HG03175 (cell line): Measurements from ENCODE around the gene TMCC1.
"Not testable (repeated sequence)": the region's sequence is repeated elsewhere in the genome, so short reads cannot be mapped to it uniquely, and the experiment has no call there.

Experiments
- ATAC-seq: cut with Tn5 transposase; IDR thresholded peaks from one replicate; pipeline ENCODE4 v1.9.1; 2021; ENCODE audit warnings: mild to moderate bottlenecking, moderate library complexity; ENCODE audit not compliant: unreplicated experiment

Gene TMCC1

DNA sequence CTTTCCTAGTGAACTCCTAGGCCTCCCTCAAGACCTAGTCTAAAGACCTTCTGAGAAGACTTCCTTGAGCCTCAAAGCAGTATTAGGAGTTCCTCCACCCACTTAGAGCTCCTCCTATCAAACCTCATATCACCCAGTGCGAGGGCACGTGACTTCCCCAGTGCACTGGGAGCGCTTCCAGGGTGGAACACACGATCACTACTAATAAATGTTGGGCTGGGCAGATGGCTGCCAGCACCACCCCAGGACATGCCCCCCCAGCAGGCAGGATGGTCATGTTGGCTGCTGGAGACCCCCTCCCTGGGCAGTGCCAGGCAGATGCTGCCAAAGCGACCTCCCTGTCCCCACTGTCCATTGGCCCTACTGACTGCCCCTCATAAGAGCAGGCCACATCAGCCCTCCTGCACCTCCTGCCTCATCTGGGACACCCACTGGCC is 278.6 kb downstream of the TMCC1 start:
- no peak for ATAC-seq

DNA sequence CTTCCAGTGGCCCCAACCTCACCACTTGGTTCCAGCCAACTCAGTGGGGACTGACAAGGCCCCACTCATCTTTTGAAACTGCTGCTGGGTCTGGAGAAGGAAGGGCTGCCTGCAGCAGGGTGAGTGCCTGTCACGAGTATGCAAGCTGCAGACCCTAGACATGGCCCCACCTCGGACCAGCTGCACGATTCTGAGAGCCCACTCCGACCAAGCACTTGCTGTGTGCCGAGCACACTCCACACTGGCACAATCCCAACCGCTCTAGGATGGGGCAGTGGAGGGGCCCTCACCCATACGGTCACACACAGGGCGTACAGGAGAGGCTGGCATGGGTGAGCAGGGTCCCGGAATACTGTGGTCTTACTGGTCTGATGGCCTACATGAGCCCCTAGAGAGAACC is 279.1 kb downstream of the TMCC1 start:
- ATAC-seq: no peak

DNA sequence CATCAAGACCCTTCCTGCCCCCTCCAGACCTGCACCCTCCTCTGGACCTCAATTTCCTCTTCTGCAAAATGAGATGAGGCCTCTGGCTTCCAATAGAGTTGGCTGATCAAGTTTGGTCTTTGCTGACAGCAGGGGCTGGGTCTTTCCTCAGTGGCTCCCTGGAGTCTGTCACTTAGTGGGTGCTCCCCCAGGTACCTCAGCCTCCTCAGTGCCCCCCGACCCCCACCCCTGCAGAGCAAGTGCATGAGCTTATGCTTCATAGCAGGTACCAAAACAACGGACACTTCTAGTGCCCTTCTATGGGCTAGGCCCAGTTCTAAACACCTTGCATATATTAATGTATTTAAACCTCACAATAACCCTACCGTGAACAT is 280.2 kb downstream of the TMCC1 start:
- ATAC-seq: no peak

DNA sequence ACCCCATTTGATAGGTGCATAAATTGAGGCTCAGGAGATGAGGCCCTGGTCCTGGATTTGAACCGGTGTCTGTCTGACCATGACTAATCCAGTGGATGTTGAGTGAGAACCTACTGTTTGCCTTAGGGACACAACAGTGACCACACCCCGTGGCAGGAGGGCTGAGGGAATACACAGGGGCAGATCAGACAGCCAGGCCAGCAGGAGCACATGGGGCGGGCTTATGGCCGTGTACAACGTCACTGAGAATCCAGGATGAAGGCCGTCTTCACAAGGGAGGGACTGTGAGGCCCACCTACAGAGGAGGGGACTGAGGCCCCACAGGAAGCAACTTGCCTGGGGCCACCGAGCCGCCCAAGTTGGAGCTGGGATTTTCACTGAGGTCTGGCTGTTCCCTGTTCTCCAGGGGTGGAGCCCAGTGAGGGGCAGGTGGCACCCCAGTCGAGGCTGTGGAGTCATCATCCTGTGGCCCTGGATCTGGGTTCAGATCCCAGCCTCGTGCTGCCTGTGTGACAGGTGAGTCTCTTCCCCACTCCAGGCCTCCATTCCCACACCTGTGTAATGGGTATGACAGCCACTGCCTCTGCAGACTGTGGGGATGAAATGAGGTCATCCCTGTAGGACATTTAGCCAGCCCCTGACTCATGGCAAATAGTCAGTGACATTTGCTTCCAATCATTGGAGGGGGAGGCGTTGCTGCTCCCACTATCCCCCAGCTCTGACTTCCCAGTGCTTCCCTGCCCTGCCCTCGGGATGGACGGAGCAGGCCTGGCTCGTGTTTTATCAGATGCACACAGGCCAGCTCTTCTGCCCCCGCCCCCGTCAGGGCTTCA is 280.8 kb downstream of the TMCC1 start:
- no peak for ATAC-seq

DNA sequence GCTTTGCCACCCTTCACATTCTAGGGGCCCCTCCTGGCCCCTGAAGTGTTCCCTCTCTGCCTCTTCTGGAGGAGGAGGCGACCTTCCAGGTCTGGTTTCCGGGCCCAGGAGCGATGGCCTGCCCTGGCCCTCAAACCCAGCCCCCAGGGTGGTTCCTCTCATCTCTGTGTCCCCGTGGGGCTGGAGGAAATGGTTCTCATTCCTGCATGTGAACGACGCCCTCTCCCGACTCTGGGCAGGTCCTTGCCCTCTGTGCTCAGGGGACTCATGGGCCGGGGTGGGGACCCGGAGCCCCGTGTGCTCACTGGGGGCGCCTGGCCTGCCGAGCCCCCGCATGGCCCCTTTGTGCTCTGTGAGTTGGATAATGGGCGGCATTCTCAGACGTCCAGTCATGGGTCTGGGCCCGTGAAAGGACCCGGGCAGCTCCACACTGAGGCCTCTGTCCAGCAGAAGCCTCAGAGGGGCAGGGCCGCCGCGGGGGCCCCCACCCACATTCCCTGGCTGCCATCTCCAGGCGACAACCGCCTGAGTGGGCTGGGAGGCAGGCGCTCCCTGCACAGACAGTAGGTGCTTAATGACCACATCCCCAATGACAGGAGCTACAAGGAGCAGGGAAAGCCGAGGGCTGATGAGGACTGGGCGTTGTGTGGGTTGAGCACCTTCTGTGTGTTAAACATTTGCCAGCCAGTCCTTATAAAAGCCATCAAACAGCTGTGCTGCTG is 281.5 kb downstream of the TMCC1 start:
- ATAC-seq: no peak

DNA sequence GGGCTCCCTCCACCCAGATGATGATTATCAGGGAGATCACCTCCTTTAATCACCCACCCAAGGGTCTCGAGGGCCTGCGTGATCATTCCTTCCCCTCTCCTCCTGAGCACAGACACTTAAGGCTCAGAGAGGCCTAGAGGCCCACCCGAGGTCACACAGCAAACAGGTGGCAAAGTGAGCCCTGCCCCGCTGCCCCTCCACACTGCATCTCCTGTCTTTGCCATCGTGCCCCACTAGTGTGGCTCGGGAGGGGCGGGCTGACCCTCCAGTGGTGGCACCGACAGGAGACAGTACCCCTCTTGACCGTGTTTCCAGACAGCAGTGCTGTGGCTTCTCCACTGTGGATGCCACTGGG is 282.1 kb downstream of the TMCC1 start:
- ATAC-seq: no peak

DNA sequence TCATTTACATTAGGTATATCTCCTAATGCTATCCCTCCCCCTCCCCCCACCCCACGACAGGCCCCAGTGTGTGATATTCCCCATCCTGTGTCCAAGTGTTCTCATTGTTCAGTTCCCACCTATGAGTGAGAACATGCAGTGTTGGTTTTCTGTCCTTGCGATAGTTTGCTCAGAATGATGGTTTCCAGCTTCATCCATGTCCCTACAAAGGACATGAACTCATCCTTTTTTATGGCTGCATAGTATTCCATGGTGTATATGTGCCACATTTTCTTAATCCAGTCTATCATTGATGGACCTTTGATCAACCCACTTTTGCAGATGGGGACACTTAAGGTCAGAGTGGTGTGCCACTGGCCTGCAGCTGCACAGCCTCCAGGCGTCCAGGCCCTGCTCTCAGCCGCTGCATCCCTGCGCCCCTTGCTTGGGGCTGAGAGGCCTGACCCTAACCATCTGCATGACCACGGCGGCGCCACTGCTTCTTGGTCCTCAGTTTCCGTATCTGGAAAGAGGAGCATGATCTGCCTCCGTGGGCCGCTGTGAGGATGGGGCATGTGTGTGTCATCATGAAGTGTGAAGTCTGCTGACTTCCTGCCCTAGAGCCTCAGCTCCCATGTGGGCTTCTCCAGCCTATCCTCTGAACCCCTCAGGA is 282.6 kb downstream of the TMCC1 start:
- ATAC-seq: not testable (repeated sequence)

DNA sequence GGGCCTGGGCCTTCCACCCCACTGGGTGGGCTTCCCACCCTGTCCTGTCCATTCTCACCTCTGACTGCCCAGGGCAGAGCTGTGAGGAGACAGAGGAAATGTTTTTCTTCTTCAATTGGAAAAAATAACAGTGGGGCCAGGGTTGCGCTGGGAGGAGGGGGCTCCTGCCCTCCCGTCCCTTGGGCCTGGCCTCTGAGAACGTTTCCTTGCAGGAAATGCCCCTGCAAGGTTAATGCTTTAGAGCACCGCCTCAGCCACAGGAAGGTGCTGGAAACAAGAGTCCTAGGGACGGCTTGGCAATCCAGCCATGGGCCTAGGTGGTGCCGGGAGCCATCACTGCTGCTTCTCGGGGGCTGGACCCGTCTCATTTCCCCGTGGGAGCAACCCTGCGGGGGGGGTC is 283.2 kb downstream of the TMCC1 start:
- ATAC-seq: no peak

DNA sequence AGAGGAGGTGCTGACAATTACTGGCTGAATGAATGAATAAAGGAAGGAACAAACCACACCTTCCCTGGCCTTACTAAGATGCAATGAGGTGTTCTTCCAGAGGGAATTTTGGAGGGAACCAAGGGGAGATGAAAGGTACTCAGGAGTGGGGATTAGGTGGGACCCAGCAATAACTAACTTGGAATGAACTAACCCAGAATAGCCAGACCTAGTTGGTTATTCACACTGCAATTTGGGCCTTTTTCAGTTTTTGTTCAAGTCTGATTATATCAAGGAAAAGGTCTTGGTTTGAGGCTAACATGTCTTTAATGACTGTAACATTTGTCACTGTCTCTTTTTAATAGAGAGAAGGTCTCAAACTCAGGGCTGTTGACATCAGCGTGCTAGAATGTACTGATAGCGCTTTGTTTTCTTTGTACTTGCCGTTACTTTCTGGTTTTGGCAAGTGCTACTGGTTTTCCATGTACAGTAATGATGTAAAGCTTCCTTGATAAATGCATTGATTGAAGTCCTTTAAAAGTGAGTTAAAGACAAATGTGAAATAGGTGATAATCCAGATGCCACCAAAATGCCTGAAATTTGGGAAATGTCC is 283.8 kb downstream of the TMCC1 start:
- no peak for ATAC-seq

DNA sequence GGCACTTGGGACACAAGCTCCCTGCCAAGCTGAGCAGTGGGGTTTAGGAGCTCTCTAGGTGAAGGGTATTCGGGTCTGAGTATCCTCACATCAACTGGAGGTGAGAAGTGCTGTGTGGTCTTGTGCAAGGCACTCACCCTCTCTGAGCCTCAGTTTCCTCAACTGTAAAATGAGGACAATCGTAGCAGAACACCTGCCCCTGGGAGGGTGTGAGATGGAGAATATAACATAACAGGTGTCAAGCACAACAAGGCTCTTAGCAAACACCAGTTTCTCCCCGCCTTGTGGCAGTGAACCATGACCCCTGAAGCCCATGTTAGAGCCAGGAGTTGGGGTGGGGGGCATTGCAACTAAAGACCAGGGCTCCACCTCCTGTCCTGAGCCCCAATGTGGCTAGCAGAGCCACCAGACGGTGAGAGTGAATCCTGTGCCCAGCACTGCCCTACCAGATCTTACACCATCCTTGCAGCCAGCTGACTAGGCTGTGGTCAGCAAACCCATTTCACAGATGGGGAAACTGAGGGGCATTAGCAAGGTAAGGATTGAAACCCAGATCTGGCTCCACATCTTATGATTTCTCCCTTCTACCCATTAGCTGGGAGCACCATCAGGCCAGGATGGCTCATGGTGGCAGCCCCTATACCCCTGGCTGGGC is 284.4 kb downstream of the TMCC1 start:
- ATAC-seq: no peak

DNA sequence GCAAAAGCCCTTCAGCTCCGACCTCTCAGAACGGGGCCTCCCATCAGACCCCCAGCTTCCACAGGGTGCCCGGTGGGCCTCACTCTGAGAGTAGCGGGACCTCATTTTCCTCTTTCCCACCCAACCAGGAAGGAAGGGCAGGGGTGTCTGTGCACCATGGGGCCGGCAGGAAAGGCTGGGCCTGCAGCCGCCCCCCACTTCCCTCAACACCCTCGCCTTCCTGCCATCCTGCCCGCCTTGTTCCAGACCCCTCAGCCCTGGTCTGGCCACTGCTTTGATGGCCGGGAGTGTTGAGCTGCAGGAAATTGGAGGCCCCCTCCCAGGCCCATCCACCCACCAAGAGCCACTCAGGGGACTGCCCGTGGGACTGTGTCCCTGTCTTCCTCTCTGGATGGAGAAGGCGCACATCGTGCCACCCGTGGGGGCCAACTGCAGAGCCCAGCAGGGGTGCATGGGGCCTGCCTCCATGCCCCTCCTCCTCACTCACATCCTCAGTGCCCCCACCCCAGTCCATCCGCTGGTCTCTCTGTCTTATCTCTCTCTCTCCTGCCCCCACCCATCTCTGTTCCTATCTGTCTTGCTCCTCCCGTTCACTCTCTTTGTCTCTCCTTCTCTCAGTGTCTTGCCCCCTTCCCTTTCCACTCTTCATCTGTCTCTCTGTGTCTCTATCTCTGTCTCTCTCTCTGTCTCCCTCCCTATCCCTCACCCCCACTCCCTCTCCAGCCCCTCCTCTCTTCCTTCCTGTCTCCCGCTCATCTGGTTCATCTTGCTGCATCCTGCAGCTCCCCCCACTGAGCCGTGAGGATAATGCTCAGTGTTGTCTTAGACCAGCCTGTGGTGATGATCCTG is 285.2 kb downstream of the TMCC1 start:
- no peak for ATAC-seq

DNA sequence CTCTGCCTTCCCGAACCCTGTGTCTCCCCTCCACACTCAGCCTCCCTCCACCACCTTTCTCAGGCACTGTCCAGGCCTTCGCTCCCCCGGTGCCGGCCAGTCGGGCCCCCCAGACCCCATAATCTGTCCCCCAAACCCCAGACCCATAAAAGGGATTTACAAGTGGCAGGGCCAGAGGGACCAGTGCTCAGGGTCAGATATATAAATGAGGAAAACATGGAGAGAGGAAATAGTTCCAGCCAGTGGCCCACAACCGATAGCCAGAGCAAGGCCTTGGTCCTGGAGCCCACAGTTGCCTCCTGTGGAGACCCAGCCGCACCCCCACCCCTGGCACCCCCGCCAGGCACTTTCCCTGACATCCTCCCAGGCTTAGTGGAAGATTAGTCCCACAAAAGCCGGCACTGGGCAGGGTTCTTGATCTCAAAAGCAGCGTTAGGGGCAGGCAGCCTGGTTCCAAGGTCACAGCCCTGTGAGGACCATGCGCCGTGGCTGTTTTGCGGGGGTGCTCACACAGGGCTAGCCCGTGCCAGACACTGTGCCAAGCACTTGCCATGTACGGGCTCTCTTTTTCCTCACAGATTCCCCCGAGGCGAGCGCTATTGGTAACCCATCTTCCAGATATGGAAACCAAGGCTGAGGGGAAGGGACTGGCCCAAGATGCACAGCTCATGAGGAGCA is 286.0 kb downstream of the TMCC1 start:
- no peak for ATAC-seq

DNA sequence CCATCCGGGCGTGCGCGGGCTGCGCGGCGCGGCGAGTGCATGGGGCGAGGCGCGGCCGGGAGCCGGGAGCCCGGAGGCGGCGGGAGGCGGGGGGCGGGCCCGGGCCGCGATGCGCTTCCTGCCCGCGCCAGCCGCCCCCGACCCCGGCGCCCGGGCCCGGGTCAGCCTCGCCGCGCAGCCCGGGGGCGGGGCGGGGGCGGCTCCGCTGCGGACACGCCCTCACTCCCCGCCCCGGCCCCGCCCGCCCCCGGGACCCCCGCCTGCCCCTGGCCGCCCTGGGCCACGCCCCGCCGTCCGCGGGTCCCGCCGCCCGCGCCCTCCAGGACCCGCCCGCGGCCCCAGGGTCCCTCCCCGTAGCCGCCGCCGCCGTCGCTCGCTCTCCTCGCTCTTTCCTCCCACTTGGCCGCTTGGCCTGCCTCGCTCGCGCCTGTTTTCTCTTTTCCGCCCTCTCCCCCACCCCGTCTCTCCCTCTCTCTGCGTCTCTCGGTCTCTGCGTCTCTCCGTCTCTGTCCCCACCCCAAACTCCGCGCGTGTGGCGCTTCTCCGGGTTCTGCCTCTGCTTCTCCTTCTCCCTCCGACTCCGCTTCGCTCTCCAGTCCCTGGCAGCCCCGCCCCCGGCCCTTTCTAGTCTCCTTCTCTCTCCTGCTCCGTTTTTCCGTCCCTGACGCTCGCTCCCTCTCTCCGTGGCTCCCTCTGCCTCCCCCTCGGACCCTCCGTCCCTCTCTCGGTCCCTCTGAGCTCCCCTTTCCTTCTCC is 286.7 kb downstream of the TMCC1 start, which contains the start of gene PLXND1:
Gene PLXND1, minus strand, starts transcription at position 41 of the 755 bp plus-strand sequence. Its CDS starts 37 bp downstream, at position 4.
- no peak for ATAC-seq

DNA sequence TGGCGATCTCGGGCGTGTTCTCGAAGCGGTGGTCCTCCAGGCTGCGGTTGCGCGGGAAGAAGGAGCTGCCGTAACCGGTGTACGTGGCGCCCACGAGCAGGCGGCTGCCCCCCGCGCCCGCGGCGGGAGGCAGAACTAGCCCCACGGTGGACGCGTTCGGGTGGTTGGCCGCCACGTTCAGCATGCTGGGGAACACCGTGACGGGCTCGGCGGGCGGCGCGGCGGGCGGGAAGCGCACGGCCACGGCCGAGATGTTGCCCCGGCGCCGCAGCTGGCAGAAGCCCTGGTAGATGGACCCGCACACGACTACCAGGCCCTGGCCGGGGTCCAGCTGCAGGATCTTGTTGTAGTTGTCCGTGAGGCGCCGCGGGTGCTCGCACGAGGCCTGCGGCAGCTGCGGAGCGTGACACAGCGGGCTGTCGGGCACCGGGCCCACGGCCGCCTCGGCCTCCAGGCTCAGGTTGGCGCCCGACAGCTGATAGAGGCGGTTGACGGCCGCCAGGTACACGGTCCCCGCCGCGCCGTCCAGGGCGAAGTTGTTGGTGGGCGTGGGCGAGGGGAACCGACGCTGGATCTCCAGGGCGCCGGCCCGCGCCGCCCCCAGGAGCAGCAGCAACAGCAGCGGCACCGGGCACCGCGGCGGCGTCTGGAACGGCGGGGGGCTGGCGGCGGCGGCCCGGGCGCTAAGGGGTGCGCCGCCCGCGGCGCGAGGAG is 287.4 kb downstream of the TMCC1 start:
- no peak for ATAC-seq

DNA sequence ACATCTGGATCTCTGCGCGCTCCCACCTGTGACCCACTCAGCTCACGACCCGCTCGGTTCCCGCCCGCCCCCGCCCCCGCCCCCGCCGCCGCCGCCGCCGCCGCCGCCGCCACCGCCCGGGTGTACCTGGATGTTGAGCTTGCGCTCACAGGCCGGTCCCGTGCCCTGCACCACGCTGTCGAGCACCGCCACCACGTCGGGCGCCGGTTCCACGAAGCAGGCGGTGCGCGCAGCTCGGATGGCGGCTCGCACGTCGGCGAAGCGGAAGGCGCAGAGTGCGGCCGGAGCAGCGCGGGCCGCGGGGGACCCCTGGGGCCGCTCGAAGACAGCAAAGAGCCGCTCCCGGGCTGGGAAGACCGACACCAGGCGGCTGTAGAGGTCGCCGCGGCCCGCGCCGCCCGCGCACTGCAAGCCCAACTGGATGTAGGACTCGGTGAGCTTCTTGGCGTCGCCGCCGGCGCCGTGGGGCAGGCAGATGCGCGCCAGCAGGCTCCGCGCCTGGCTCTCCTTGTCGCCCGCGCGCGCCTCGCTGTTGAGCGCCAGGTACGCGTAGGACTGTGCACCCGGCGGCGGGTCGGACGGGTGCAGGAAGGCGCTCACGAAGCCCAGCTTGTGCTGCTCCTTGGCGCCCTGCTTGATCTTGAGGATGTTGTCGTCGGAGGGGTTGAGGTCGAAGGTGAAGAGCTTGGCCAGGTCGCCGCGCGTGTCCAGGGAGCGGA is 288.1 kb downstream of the TMCC1 start:
- ATAC-seq: no peak

DNA sequence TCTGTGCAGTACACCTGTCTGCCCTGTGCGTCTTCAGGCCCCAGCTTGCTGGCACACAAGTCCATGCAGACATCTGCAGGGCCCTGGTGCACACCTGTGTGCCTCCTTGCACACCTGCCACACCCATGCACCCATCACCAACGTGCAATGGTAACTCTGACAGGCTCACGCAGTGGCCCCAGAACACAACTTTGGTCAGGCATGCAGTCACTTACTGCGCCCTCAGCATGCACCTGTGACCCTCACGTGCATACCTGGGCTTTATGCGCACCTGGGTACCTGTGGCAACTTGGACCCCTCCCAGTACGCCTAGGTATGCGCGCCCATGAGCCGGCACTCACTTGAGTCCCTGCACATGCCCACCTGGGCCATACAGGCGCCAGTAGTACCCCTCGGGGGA is 288.7 kb downstream of the TMCC1 start:
- no peak for ATAC-seq

DNA sequence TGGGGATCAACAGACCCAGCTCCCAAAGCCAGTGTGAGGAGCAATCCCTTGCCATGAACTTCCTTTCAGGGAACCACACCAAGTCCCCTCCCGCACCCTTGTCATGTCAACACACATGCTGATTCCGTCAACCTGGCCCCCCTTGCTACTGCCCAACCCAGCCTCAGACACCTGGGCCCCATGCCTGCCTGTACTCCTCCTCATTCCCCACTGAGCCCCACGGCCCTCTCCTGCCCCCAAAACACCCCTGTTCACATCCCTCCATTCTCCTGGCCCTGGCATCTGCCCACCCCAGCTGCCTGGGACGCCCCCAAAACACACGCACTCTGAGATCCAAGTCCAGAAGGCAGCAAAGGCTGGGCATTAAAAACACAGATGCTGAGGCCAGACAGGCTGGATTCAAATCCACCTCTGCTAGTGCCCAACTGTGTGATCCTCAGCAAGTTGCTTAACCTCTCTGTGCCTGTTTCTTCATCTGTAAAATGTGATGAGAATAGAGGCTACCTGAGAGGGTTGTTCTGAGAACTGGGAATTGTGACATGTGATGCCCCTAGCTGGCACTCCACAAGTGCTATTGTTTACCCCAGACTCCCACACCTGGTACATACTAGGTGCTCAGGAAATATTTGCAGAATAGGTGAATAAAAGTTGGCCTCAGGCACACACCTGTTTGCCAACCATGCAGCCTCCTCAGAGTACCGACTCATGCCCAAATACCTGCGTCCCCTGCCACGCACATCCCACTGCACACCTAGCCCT is 289.3 kb downstream of the TMCC1 start:
- ATAC-seq: no peak
